Measurements from ENCODE around the gene NCOA3.
A peak's percentile ranks its signal among the peaks of the same experiment; 100 is the strongest.

Gene NCOA3

DNA sequence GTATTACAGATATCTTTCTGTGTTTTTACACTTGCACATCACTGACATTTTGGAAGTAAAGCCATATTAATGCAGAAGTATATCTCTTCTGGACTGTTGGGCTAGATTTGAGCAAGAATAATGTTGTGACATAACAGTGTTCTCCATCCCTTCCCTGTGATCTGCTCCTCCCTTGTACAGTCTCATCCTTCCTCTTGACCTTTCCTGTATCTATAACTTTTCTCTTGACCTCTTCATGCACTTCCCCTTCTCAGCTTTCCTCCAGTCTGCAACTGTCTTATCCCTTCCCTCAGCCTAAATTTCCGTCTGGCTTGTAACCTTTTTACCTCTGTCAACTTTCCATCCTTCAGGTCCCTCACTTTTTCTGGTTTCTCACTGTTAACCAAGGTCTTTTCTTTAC lies 29.8 kb downstream of the NCOA3 start:
- Mint-ChIP-seq H3K36me3 (ENCODE audit: low read depth) (peaks cover 34% of the 10 kb centered on the region), H3K27ac (peak overlapping the region; percentile 5), H3K4me3 (no peak overlapping the region), H3K4me1 (ENCODE audit: low read depth) (peaks cover 18% of the 10 kb centered on the region), H3K9me3 (peaks cover 6% of the 10 kb centered on the region), H3K27me3 (ENCODE audit: low read depth) (no peaks in the 10 kb centered on the region)

- Mint-ChIP-seq H3K27ac (peak overlapping the region; percentile 46), H3K9me3 (peaks cover 4% of the 10 kb centered on the region), H3K36me3 (ENCODE audit: low read depth) (peaks cover 30% of the 10 kb centered on the region), H3K27me3 (ENCODE audit: low read depth) (no peaks in the 10 kb centered on the region), H3K4me1 (ENCODE audit: low read depth) (peaks cover 18% of the 10 kb centered on the region), H3K4me3 (no peak overlapping the region)
Observed at GRCh38 chr20:47532002-47532401, 30.3 kb downstream of the NCOA3 start.

GRCh38 chr20:47533518-47534062 lies 31.9 kb downstream of the NCOA3 start:
- Mint-ChIP-seq H3K4me3 (no peak overlapping the region), H3K36me3 (ENCODE audit: low read depth) (peaks cover 22% of the 10 kb centered on the region), H3K4me1 (ENCODE audit: low read depth) (peaks cover 13% of the 10 kb centered on the region), H3K27ac (no peak overlapping the region), H3K9me3 (no peaks in the 10 kb centered on the region), H3K27me3 (ENCODE audit: low read depth) (no peaks in the 10 kb centered on the region)

DNA sequence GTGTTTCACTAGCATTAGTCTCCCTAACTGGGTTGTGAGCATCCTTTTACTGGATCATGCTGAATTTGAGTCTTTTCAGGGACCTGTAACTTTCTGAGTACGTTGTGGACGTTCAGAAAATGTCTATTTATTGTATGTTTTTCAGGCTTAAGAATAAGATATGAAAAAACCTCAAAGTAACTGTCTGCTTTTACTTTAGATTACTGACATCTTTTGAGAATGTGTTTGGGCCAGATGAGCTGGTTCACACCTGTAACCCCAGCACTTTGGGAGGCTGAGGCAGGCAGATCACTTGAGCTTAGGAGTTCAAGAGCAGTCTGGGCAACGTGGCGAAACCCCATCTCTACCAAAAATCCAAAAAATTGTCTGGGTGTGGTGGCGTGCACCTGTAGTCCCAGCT lies 32.7 kb downstream of the NCOA3 start:
- Mint-ChIP-seq H3K4me3 (no peak overlapping the region), H3K27ac (no peak overlapping the region), H3K4me1 (ENCODE audit: low read depth) (peaks cover 15% of the 10 kb centered on the region), H3K9me3 (no peaks in the 10 kb centered on the region), H3K27me3 (ENCODE audit: low read depth) (no peaks in the 10 kb centered on the region), H3K36me3 (ENCODE audit: low read depth) (peaks cover 22% of the 10 kb centered on the region)

GRCh38 chr20:47535088-47535487 lies 33.4 kb downstream of the NCOA3 start:
- no peak overlapping the region for H3K27ac Mint-ChIP-seq

DNA sequence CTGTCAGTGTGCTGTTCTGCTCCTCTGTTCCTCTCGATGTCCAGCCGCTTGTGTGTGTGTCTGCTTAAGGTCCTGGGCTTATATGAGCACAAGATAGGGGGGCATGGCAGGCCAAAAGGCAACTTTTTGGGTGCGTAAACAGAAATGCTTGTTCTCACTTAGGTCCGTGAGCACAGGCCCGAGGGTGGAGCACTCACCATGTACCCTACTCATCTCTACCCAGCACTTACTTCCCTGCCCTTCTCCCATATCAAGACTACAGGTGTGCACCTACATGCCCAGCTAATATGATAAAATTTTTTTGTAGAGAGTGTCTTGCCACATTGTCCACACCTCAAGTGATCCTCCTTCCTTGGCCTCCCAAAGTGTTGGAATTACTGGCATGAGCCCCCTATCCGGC lies 34.3 kb downstream of the NCOA3 start:
- Mint-ChIP-seq H3K4me1 (ENCODE audit: low read depth) (peaks cover 24% of the 10 kb centered on the region), H3K27ac (no peak overlapping the region), H3K4me3 (no peak overlapping the region), H3K9me3 (no peaks in the 10 kb centered on the region), H3K27me3 (ENCODE audit: low read depth) (no peaks in the 10 kb centered on the region), H3K36me3 (ENCODE audit: low read depth) (peaks cover 16% of the 10 kb centered on the region)

More at GRCh38 chr20:47535088-47535487, 33.4 kb downstream of the NCOA3 start:
- Mint-ChIP-seq H3K9me3 (no peaks in the 10 kb centered on the region), H3K4me3 (no peak overlapping the region), H3K27me3 (ENCODE audit: low read depth) (no peaks in the 10 kb centered on the region), H3K4me1 (ENCODE audit: low read depth) (peaks cover 18% of the 10 kb centered on the region), H3K36me3 (ENCODE audit: low read depth) (peaks cover 17% of the 10 kb centered on the region)

- peaks cover 39% of the 10 kb centered on the region for H3K4me1 Mint-ChIP-seq (ENCODE audit: low read depth)
- H3K9me3 Mint-ChIP-seq = no peaks in the 10 kb centered on the region
- H3K27me3 Mint-ChIP-seq (ENCODE audit: low read depth) = no peaks in the 10 kb centered on the region
- H3K36me3 Mint-ChIP-seq (ENCODE audit: low read depth) = peaks cover 13% of the 10 kb centered on the region
- no peak overlapping the region for H3K4me3 Mint-ChIP-seq
- no peak overlapping the region for H3K27ac Mint-ChIP-seq
Observed at GRCh38 chr20:47540443-47541354, 39.0 kb downstream of the NCOA3 start.

DNA sequence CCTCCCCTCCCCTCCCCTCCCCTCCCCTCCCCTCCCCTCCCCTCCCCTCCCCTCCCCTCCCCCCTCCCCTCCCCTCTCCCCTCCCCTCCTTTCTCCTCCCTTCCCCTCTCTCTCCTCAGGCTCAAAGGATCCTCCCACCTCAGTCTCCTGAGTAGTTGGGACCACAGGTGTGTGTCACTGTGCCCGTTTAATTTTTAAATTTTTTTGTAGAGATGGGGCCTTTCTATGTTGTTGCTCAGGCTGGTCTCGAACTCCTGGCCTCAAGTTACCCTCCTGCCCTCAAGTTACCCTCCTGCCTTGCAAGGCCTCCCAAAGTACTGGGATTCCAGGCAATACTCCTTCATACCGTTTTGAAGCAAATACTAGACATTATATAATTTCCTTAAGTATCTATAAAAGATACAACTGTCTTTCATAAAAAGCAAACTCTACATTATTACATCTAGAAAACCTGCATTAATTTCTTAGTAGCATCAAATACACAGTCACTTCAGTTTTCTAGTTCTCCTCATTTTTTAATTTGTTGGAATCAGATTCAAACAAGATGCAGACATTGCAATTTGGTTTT lies 39.8 kb downstream of the NCOA3 start:
- no peaks in the 10 kb centered on the region for H3K27me3 Mint-ChIP-seq (ENCODE audit: low read depth)
- peaks cover 15% of the 10 kb centered on the region for H3K36me3 Mint-ChIP-seq (ENCODE audit: low read depth)
- H3K9me3 Mint-ChIP-seq = no peaks in the 10 kb centered on the region
- H3K4me1 Mint-ChIP-seq (ENCODE audit: low read depth) = peaks cover 44% of the 10 kb centered on the region
- no peak overlapping the region for H3K4me3 Mint-ChIP-seq
- no peak overlapping the region for H3K27ac Mint-ChIP-seq

- peaks cover 45% of the 10 kb centered on the region for H3K4me1 Mint-ChIP-seq (ENCODE audit: low read depth)
- no peaks in the 10 kb centered on the region for H3K27me3 Mint-ChIP-seq (ENCODE audit: low read depth)
- H3K27ac Mint-ChIP-seq = no peak overlapping the region
- no peaks in the 10 kb centered on the region for H3K9me3 Mint-ChIP-seq
- H3K4me3 Mint-ChIP-seq = no peak overlapping the region
- H3K36me3 Mint-ChIP-seq (ENCODE audit: low read depth) = peaks cover 17% of the 10 kb centered on the region
Observed at GRCh38 chr20:47543006-47543431, 41.3 kb downstream of the NCOA3 start.

DNA sequence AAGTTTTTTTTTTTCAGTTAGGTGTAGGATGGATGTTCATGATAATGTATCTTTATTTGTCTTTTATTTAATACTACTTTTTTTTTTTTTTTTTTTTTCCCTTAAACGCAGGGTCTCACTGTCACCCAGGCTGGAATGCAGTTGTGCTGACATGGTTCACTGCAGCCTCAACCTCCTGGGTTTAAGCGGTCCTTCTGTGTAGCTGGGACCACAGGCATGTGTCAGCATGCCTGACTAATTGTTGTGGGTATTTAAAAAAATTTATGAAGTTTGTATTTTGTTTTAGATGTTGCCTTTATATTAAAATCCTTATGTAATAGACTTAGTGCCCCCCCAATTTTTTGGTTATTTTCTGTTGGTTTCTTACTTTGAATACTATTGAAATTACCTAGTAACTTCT lies 42.6 kb downstream of the NCOA3 start:
- Mint-ChIP-seq H3K4me3 (no peak overlapping the region), H3K9me3 (no peaks in the 10 kb centered on the region), H3K36me3 (ENCODE audit: low read depth) (peaks cover 15% of the 10 kb centered on the region), H3K27me3 (ENCODE audit: low read depth) (no peaks in the 10 kb centered on the region), H3K27ac (no peak overlapping the region), H3K4me1 (ENCODE audit: low read depth) (peaks cover 43% of the 10 kb centered on the region)

DNA sequence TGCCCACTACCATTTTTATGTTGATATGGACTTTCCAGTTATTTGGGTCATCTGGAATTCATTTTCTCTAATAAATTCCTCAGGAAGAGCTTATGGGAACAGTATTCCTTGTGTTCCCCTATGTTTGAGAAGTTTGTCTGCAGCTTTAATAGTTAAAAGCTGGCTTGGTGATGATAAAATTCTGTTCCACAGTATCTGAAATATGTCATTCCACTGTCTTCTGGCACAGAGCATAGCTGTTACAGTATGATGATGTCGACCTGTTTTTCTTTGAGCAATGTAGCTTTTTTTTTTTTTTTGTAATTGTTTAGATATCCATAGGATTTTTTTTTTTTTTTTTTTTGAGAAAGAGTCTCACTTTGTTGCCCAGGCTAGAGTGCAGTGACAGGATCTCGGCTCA lies 43.2 kb downstream of the NCOA3 start:
- Mint-ChIP-seq H3K27me3 (ENCODE audit: low read depth) (no peaks in the 10 kb centered on the region), H3K27ac (no peak overlapping the region), H3K4me3 (no peak overlapping the region), H3K4me1 (ENCODE audit: low read depth) (peaks cover 39% of the 10 kb centered on the region), H3K36me3 (ENCODE audit: low read depth) (peaks cover 17% of the 10 kb centered on the region), H3K9me3 (no peaks in the 10 kb centered on the region)

GRCh38 chr20:47545499-47545898 lies 43.8 kb downstream of the NCOA3 start:
- H3K4me1 Mint-ChIP-seq (ENCODE audit: low read depth) = peaks cover 41% of the 10 kb centered on the region
- no peaks in the 10 kb centered on the region for H3K27me3 Mint-ChIP-seq (ENCODE audit: low read depth)
- peak overlapping the region; percentile 0 for H3K27ac Mint-ChIP-seq
- no peaks in the 10 kb centered on the region for H3K9me3 Mint-ChIP-seq
- H3K36me3 Mint-ChIP-seq (ENCODE audit: low read depth) = peaks cover 17% of the 10 kb centered on the region
- no peak overlapping the region for H3K4me3 Mint-ChIP-seq

- Mint-ChIP-seq H3K9me3 (no peaks in the 10 kb centered on the region), H3K4me3 (no peak overlapping the region), H3K27me3 (ENCODE audit: low read depth) (no peaks in the 10 kb centered on the region), H3K27ac (peak overlapping the region; percentile 12), H3K4me1 (ENCODE audit: low read depth) (peaks cover 40% of the 10 kb centered on the region), H3K36me3 (ENCODE audit: low read depth) (peaks cover 21% of the 10 kb centered on the region)
Observed at GRCh38 chr20:47546184-47547033, 44.7 kb downstream of the NCOA3 start.

DNA sequence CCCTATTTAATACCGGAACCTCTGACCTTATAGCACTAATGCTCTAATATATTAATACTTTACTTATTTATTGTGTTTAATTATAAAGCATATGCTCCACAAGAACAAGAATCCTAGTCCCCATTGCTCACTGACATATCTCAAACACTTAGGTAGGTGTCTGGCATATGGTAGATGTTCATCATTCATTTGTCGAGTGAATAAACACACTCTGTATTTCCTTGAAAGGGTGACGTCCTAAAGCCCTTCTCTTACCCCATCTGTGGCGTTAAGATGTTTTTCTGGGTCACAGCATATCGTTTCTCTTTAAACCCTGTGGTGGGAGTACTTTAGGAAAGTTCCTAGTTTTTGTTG lies 45.3 kb downstream of the NCOA3 start:
- no peak overlapping the region for H3K4me3 Mint-ChIP-seq
- H3K27me3 Mint-ChIP-seq (ENCODE audit: low read depth) = no peaks in the 10 kb centered on the region
- peaks cover 38% of the 10 kb centered on the region for H3K4me1 Mint-ChIP-seq (ENCODE audit: low read depth)
- H3K27ac Mint-ChIP-seq = no peak overlapping the region
- no peaks in the 10 kb centered on the region for H3K9me3 Mint-ChIP-seq
- H3K36me3 Mint-ChIP-seq (ENCODE audit: low read depth) = peaks cover 22% of the 10 kb centered on the region

All from T-helper 1 cell treated with Interleukin-12 subunit alpha and Interleukin-12 subunit beta and Interleukin-4 antibody, amounts not matched to agents 30 μg/mL and 1 μg/mL, for 36 hours (primary cell).